ENCODE results near the gene HS6ST3.

The HS6ST3 gene

DNA sequence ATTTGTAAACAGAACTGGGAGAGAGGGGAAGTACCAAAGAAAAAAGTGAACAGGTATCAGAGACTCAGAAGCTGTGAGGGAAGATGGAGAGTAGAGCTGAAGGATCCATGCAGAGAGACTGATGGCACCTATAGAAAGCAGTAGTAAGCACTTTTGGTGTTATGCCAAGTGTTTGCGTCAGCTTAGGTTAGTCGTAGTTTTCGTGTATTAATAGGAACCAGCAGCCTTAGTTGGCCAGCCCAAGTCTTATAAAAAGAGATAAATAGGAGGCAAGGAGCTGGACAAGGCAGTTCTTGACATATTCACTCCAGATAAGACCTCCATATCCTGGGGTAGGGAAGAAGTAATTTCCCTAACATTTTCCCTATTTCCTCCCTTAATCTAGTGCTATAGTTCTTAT is 690.2 kb downstream of the HS6ST3 start:
- Histone ChIP-seq H3K27ac (ENCODE audit: low read length) (no peak overlapping the region), H3K4me3 (ENCODE audit: low read depth in 1 of 2, low read length in 2 of 2) (no peak overlapping the region), H3K27me3 (ENCODE audit: insufficient read depth, low read length, poor library complexity) (no peaks in the 10 kb centered on the region), H3K9ac (ENCODE audit: low read depth, low read length) (no peak overlapping the region), H4K20me1 (ENCODE audit: insufficient read depth, low read length) (no peaks in the 10 kb centered on the region), H2AFZ (ENCODE audit: low read depth, low read length) (no peak overlapping the region), H3K79me2 (ENCODE audit: insufficient read depth, low read length) (no peaks in the 10 kb centered on the region), H3K4me1 (ENCODE audit: insufficient read depth, low read length) (no peaks in the 10 kb centered on the region), H3K9me3 (ENCODE audit: insufficient read depth, low read length, severe bottlenecking) (no peaks in the 10 kb centered on the region), H3K4me2 (ENCODE audit: insufficient read depth, low read length) (no peak overlapping the region), H3K36me3 (ENCODE audit: insufficient read depth, low read length) (no peaks in the 10 kb centered on the region)
- DNase-seq (no peak), ATAC-seq (ENCODE audit: insufficient read depth, low read depth) (no peak)
- TF ChIP-seq, protein P1, sequence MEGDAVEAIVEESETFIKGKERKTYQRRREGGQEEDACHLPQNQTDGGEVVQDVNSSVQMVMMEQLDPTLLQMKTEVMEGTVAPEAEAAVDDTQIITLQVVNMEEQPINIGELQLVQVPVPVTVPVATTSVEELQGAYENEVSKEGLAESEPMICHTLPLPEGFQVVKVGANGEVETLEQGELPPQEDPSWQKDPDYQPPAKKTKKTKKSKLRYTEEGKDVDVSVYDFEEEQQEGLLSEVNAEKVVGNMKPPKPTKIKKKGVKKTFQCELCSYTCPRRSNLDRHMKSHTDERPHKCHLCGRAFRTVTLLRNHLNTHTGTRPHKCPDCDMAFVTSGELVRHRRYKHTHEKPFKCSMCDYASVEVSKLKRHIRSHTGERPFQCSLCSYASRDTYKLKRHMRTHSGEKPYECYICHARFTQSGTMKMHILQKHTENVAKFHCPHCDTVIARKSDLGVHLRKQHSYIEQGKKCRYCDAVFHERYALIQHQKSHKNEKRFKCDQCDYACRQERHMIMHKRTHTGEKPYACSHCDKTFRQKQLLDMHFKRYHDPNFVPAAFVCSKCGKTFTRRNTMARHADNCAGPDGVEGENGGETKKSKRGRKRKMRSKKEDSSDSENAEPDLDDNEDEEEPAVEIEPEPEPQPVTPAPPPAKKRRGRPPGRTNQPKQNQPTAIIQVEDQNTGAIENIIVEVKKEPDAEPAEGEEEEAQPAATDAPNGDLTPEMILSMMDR (IDR thresholded peaks at IDR 0.05; ENCODE audit: borderline replicate concordance, extremely low read depth, low read length, poor library complexity, severe bottlenecking): no peak
- TF ChIP-seq EZH2 (IDR thresholded peaks at IDR 0.05; ENCODE audit: borderline replicate concordance, low read depth, low read length, severe bottlenecking): no peak

DNA sequence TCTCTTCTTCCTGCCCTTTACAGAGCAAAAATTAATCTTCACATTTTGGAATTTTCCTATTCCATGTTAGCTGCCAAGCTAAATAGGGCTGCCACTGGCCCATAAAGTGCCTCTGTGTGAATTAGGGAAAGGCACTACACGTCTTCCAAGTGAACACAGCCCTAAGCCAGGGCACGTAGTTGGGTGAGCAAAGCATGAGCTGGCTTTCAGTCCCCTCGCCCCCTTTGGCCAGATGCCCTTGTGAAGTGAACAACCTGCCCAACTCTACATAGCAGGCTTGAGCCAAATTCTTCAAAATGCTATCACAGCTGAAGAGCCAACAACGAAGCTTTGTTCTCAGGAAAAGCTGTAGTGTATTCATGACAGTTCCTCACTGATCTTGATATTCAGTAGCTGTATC is 691.2 kb downstream of the HS6ST3 start:
- ATAC-seq (ENCODE audit: insufficient read depth, low read depth) (no peak), DNase-seq (no peak)
- Histone ChIP-seq H3K9ac (ENCODE audit: low read depth, low read length) (no peak overlapping the region), H4K20me1 (ENCODE audit: insufficient read depth, low read length) (no peaks in the 10 kb centered on the region), H3K27ac (ENCODE audit: low read length) (no peak overlapping the region), H2AFZ (ENCODE audit: low read depth, low read length) (no peak overlapping the region), H3K79me2 (ENCODE audit: insufficient read depth, low read length) (no peaks in the 10 kb centered on the region), H3K4me3 (ENCODE audit: low read depth in 1 of 2, low read length in 2 of 2) (no peak overlapping the region), H3K9me3 (ENCODE audit: insufficient read depth, low read length, severe bottlenecking) (no peaks in the 10 kb centered on the region), H3K27me3 (ENCODE audit: insufficient read depth, low read length, poor library complexity) (no peaks in the 10 kb centered on the region), H3K4me1 (ENCODE audit: insufficient read depth, low read length) (no peaks in the 10 kb centered on the region), H3K36me3 (ENCODE audit: insufficient read depth, low read length) (no peaks in the 10 kb centered on the region), H3K4me2 (ENCODE audit: insufficient read depth, low read length) (no peak overlapping the region)
- TF ChIP-seq, protein P1 (IDR thresholded peaks at IDR 0.05; ENCODE audit: borderline replicate concordance, extremely low read depth, low read length, poor library complexity, severe bottlenecking): no peak
- TF ChIP-seq EZH2 (IDR thresholded peaks at IDR 0.05; ENCODE audit: borderline replicate concordance, low read depth, low read length, severe bottlenecking): no peak

DNA sequence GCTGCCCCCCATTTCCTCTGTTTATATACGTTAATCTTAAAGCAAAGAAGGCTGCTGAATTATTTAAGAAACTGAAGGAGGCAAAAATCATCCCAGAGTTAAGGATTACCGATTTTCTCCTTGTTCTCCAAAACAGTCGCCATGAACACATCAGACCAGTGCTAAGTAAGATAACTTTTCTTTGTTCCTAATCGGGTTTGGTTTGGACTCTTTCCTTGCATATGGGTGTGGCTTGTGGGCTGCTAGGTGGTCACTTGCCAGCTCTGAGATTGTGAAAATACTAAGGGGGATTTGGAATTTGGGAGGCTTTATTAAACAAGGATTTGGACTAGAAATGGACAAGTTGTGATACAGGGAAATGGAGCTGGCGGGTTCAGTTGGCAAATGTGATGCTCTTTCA is 692.3 kb downstream of the HS6ST3 start:
- no peak overlapping the region for H2AFZ ChIP-seq (ENCODE audit: low read depth, low read length)
- ATAC-seq (ENCODE audit: insufficient read depth, low read depth): no peak

More for the DNA sequence above, 692.3 kb downstream of the HS6ST3 start:
- Histone ChIP-seq H3K27me3 (ENCODE audit: insufficient read depth, low read length, poor library complexity) (no peaks in the 10 kb centered on the region), H3K4me2 (ENCODE audit: insufficient read depth, low read length) (no peak overlapping the region), H4K20me1 (ENCODE audit: insufficient read depth, low read length) (no peaks in the 10 kb centered on the region), H3K79me2 (ENCODE audit: insufficient read depth, low read length) (no peaks in the 10 kb centered on the region), H3K4me1 (ENCODE audit: insufficient read depth, low read length) (no peaks in the 10 kb centered on the region), H3K36me3 (ENCODE audit: insufficient read depth, low read length) (no peaks in the 10 kb centered on the region), H3K27ac (ENCODE audit: low read length) (no peak overlapping the region), H3K9me3 (ENCODE audit: insufficient read depth, low read length, severe bottlenecking) (no peaks in the 10 kb centered on the region), H3K4me3 (ENCODE audit: low read depth in 1 of 2, low read length in 2 of 2) (no peak overlapping the region), H3K9ac (ENCODE audit: low read depth, low read length) (no peak overlapping the region)
- TF ChIP-seq EZH2 (IDR thresholded peaks at IDR 0.05; ENCODE audit: borderline replicate concordance, low read depth, low read length, severe bottlenecking): no peak
- TF ChIP-seq, protein P1 (IDR thresholded peaks at IDR 0.05; ENCODE audit: borderline replicate concordance, extremely low read depth, low read length, poor library complexity, severe bottlenecking): no peak
- no peak for DNase-seq

All from DND-41 (cell line).